HepG2 (cell line): ENCODE data around the gene MRPL48. TPM values are rescaled to one million over a fixed set of nuclear protein-coding genes. Genes with fewer than 3 reads are reported as not detected.

Experiments used
- ARID3A ChIP-seq: IDR thresholded peaks from 2 replicates; pipeline ENCODE4 v1.6.1; 2012; ENCODE audit warnings: low read depth, low read length, improper control_type of control experiment
- ASH2L ChIP-seq: fragments of 300-600, 200-600 bp; sonication (generic); IDR thresholded peaks from 2 replicates; pipeline ENCODE4 v1.7.0; 2017; ENCODE audit warnings: low read depth, mild to moderate bottlenecking, moderate library complexity, mixed read lengths, low read length; ENCODE audit not compliant: insufficient read length
- CBX5 ChIP-seq: sonication (generic); formaldehyde crosslinking; IDR thresholded peaks from 2 replicates; pipeline ENCODE4 v1.4.0; 2020; ENCODE audit warnings: missing genetic modification reagents, borderline replicate concordance
- CC2D1A ChIP-seq: sonication (generic); formaldehyde crosslinking; IDR thresholded peaks from 2 replicates; pipeline ENCODE4 v1.8.1; 2023; ENCODE audit warnings: mild to moderate bottlenecking, missing genetic modification reagents
- DPF2 ChIP-seq: sonication (generic); formaldehyde crosslinking; IDR thresholded peaks from 2 replicates; pipeline ENCODE4 v1.4.0; 2020; ENCODE audit warnings: mild to moderate bottlenecking, low read depth, missing genetic modification reagents, borderline replicate concordance
- FOXP4 ChIP-seq: sonication (generic); formaldehyde crosslinking; IDR thresholded peaks from 2 replicates; pipeline ENCODE4 v1.4.0; 2020; ENCODE audit warnings: missing genetic modification reagents
- HNF4G ChIP-seq, 2 experiments: sonication (generic) in 1 of 2; formaldehyde crosslinking in 1 of 2; IDR thresholded peaks; 2 replicates each; pipeline versions ENCODE4 v1.4.0 to v1.6.1; 2011 to 2020; ENCODE audit warnings: borderline replicate concordance in 2 of 2, low read depth in 2 of 2, mild to moderate bottlenecking in 2 of 2, low read length in 1 of 2, missing genetic modification reagents in 1 of 2, moderate library complexity in 1 of 2
- HOXA7 ChIP-seq: sonication (generic); formaldehyde crosslinking; IDR thresholded peaks from 2 replicates; pipeline ENCODE4 v1.8.1; 2022; ENCODE audit warnings: mild to moderate bottlenecking, missing genetic modification reagents, moderate library complexity
- KDM5B ChIP-seq: sonication (generic); formaldehyde crosslinking; IDR thresholded peaks from 2 replicates; pipeline ENCODE4 v1.4.0; 2020; ENCODE audit warnings: missing genetic modification reagents, mild to moderate bottlenecking, borderline replicate concordance
- MTA3 ChIP-seq: sonication (generic); formaldehyde crosslinking; IDR thresholded peaks from 2 replicates; pipeline ENCODE4 v1.4.0; 2020; ENCODE audit warnings: missing genetic modification reagents
- NR2F2 ChIP-seq: IDR thresholded peaks from 2 replicates; pipeline ENCODE4 v1.6.1; 2012; ENCODE audit warnings: low read depth, inconsistent platforms, borderline replicate concordance
- PHF8 ChIP-seq: sonication (generic); formaldehyde crosslinking; IDR thresholded peaks from 2 replicates; pipeline ENCODE4 v1.5.0; 2020; ENCODE audit warnings: missing genetic modification reagents
- RARG ChIP-seq: sonication (generic); formaldehyde crosslinking; IDR thresholded peaks from 2 replicates; pipeline ENCODE4 v1.4.0; 2020; ENCODE audit warnings: low read depth, mild to moderate bottlenecking, missing genetic modification reagents
- SETDB1 ChIP-seq: sonication (generic); formaldehyde crosslinking; IDR thresholded peaks from 2 replicates; pipeline ENCODE4 v1.5.1; 2020; ENCODE audit warnings: missing genetic modification reagents, mild to moderate bottlenecking, borderline replicate concordance
- SP4 ChIP-seq: sonication (generic); formaldehyde crosslinking; IDR thresholded peaks from 2 replicates; pipeline ENCODE4 v1.8.1; 2023; ENCODE audit warnings: mild to moderate bottlenecking, missing genetic modification reagents
- TBL1XR1 ChIP-seq: fragments of 150-350 bp; IDR thresholded peaks from 2 replicates; pipeline ENCODE4 v1.6.1; 2014; ENCODE audit warnings: borderline replicate concordance, low read length; ENCODE audit not compliant: partially characterized antibody
- TEF ChIP-seq: sonication (generic); formaldehyde crosslinking; IDR thresholded peaks from 2 replicates; pipeline ENCODE4 v1.5.0; 2020; ENCODE audit warnings: missing genetic modification reagents
- TP53 ChIP-seq: sonication (generic); formaldehyde crosslinking; conservative IDR thresholded peaks from 2 replicates; pipeline ENCODE4 v1.4.0; 2020; ENCODE audit warnings: missing genetic modification reagents
- ZFP36L1 ChIP-seq: sonication (generic); formaldehyde crosslinking; IDR thresholded peaks from 2 replicates; pipeline ENCODE4 v1.8.0; 2022; ENCODE audit warnings: mild to moderate bottlenecking, missing genetic modification reagents, moderate library complexity
- ZNF225 ChIP-seq: sonication (generic); formaldehyde crosslinking; IDR thresholded peaks from 2 replicates; pipeline ENCODE4 v1.4.0; 2020; ENCODE audit warnings: mild to moderate bottlenecking, missing genetic modification reagents
- ZNF547 ChIP-seq: sonication (generic); formaldehyde crosslinking; IDR thresholded peaks from 2 replicates; pipeline ENCODE4 v1.5.1; 2020; ENCODE audit warnings: mild to moderate bottlenecking, missing genetic modification reagents
- ZNF674 ChIP-seq: sonication (generic); formaldehyde crosslinking; IDR thresholded peaks from 2 replicates; pipeline ENCODE4 v1.5.0; 2020; ENCODE audit warnings: low read depth, mild to moderate bottlenecking, missing genetic modification reagents
- ZNF7 ChIP-seq: IDR thresholded peaks from 2 replicates; pipeline ENCODE4 v1.6.1; 2016; ENCODE audit warnings: missing biosample characterization, missing genetic modification reagents
- ZNF776 ChIP-seq: sonication (generic); formaldehyde crosslinking; IDR thresholded peaks from 2 replicates; pipeline ENCODE4 v1.4.0; 2020; ENCODE audit warnings: mild to moderate bottlenecking, missing genetic modification reagents
- ZXDC ChIP-seq: sonication (generic); formaldehyde crosslinking; IDR thresholded peaks from 2 replicates; pipeline ENCODE4 v1.5.0; 2020; ENCODE audit warnings: mild to moderate bottlenecking, missing genetic modification reagents
- polyA plus RNA-seq, 8 experiments: library from polyadenylated mRNA; depleted of rRNA in 3 of 8; stranded (reverse) in 7 of 8; unstranded in 1 of 8; fragments of >200 nt; fragmentation: Illumina TruSeq in 4 of 8; extraction: Trizol in 4 of 8; gene quantifications; 2 replicates each; pipeline versions ENCODE4 v1.2.1 to v1.2.3, GENCODE V29; 2011 to 2016; ENCODE audit warnings: low read depth in 4 of 8, missing spikeins in 1 of 8, mixed read lengths in 1 of 8; ENCODE audit not compliant: insufficient read depth in 1 of 8
- total RNA-seq, 5 experiments: library from RNA; depleted of rRNA; stranded (reverse); fragments of >200 nt; fragmentation: Illumina TruSeq; extraction: Trizol; gene quantifications; 2 replicates each; pipeline ENCODE4 v1.2.3, GENCODE V29; 2016; ENCODE audit warnings: low read depth in 1 of 5

Gene MRPL48
- total and polyA plus RNA-seq, 2 of the 13 experiments (the other 11 are each of a cell fraction or from before 2014, with no cell fraction given), result 61.2 to 67.9 TPM

- TF ChIP-seq ASH2L (peak; percentile 36), ZNF225 (no peak), SP4 (CRISPR knock-in tag) (no peak), NR2F2 (0 out of 2 replicates have a peak, but pooled peaks have one; percentile 29), ZNF776 (CRISPR knock-in tag) (no peak), ZNF547 (CRISPR knock-in tag) (no peak), MTA3 (CRISPR knock-in tag) (no peak), ZNF7 (CRISPR knock-in tag) (no peak), TBL1XR1 (no peak), CBX5 (CRISPR knock-in tag) (no peak), ARID3A (peak; percentile 72), TP53 (CRISPR knock-in tag) (no peak), SETDB1 (CRISPR knock-in tag) (no peak), ZFP36L1 (CRISPR knock-in tag) (no peak), KDM5B (no peak), FOXP4 (CRISPR knock-in tag) (0 out of 2 replicates have a peak, but pooled peaks have one; percentile 4), CC2D1A (CRISPR knock-in tag) (no peak), DPF2 (CRISPR knock-in tag) (0 out of 2 replicates have a peak, but pooled peaks have one; percentile 34), TEF (no peak), HNF4G (IDR thresholded peaks at IDR 0.05; ENCODE audit: borderline replicate concordance, low read depth, low read length) (peak; percentile 30; the same call in 1 of the 2 replicates), HNF4G (CRISPR knock-in tag; IDR thresholded peaks at IDR 0.05; ENCODE audit: borderline replicate concordance, low read depth) (no peak), PHF8 (CRISPR knock-in tag) (no peak), RARG (no peak), HOXA7 (CRISPR knock-in tag) (no peak), ZXDC (no peak), ZNF674 (CRISPR knock-in tag) (no peak)
These were observed 39.4 kb upstream of the MRPL48 start (continued) for GRCh38 chr11:73748300-73748699.
